HEK293 (cell line): ENCODE data around the gene TBC1D22A.
A peak's percentile ranks its signal among the peaks of the same experiment; 100 is the strongest.

Experiments used
- CTCF ChIA-PET: fragments of 350-600 bp; formaldehyde crosslinking; extraction: SDS; loops from one replicate; lab custom pipeline; 2021; ENCODE audit warnings: antibody characterized with exemption; lab: Yijun Ruan, JAX
- POLR2A ChIA-PET: fragments of 300-600 bp; formaldehyde crosslinking; extraction: SDS; loops from one replicate; lab custom pipeline; 2020; ENCODE audit warnings: antibody characterized with exemption, inconsistent platforms; lab: Yijun Ruan, JAX
- H3K27ac ChIP-seq: fragments of 200-500 bp; sonication (Bioruptor generic); 2 replicates; pipeline ENCODE4 v1.5.1; 2014; ENCODE audit warnings: low read depth, low read length, control low read depth, inconsistent platforms; ENCODE audit errors: extremely low read depth
- H3K36me3 ChIP-seq, 2 experiments: fragments of 200-500 bp in 1 of 2; sonication (Bioruptor generic) in 1 of 2; 1 replicate in 1 of 2; 2 replicates in 1 of 2; pipeline ENCODE4 v1.5.1; 2014 to 2017; ENCODE audit warnings: inconsistent platforms in 2 of 2, low read length in 2 of 2; ENCODE audit not compliant: control insufficient read depth in 2 of 2, insufficient read depth in 1 of 2
- H3K4me1 ChIP-seq: fragments of 200-500 bp; sonication (Bioruptor generic); 2 replicates; pipeline ENCODE4 v1.5.1; 2014; ENCODE audit warnings: mild to moderate bottlenecking, low read length, inconsistent platforms; ENCODE audit not compliant: control insufficient read depth, insufficient read depth
- H3K4me3 ChIP-seq: 2 replicates; pipeline ENCODE4 v1.5.1; 2011; ENCODE audit warnings: low read depth, mild to moderate bottlenecking, control low read depth, low read length, moderate library complexity
- H3K9me3 ChIP-seq: fragments of 200-500 bp; sonication (Bioruptor generic); 2 replicates; pipeline ENCODE4 v1.5.1; 2014; ENCODE audit warnings: low read depth, low read length, inconsistent platforms; ENCODE audit not compliant: control insufficient read depth, insufficient read depth
- GLI4 ChIP-seq: fragments of 450-650 bp; formaldehyde crosslinking; IDR thresholded peaks from 2 replicates; pipeline ENCODE4 v1.5.1; 2016; ENCODE audit warnings: missing biosample characterization, missing genetic modification characterization
- KLF1 ChIP-seq: fragments of 450-650 bp; formaldehyde crosslinking; IDR thresholded peaks from 2 replicates; pipeline ENCODE4 v1.5.1; 2016; ENCODE audit warnings: missing biosample characterization, missing genetic modification characterization
- MEIS1 ChIP-seq: sonication (generic); formaldehyde crosslinking; IDR thresholded peaks from 2 replicates; pipeline ENCODE4 v1.8.1; 2022; ENCODE audit warnings: missing genetic modification reagents, mild to moderate bottlenecking, borderline replicate concordance
- MYNN ChIP-seq: fragments of 450-650 bp; formaldehyde crosslinking; IDR thresholded peaks from 2 replicates; pipeline ENCODE4 v1.5.1; 2016; ENCODE audit warnings: missing biosample characterization, missing genetic modification characterization, borderline replicate concordance
- MZF1 ChIP-seq: fragments of 450-650 bp; formaldehyde crosslinking; IDR thresholded peaks from 2 replicates; pipeline ENCODE4 v1.5.1; 2017; ENCODE audit warnings: missing biosample characterization, missing genetic modification characterization, borderline replicate concordance
- WT1 ChIP-seq: fragments of 450-650 bp; formaldehyde crosslinking; IDR thresholded peaks from 2 replicates; pipeline ENCODE4 v1.5.1; 2016; ENCODE audit warnings: missing biosample characterization, missing genetic modification characterization
- YY1 ChIP-seq: fragments of 450-650 bp; formaldehyde crosslinking; IDR thresholded peaks from 2 replicates; pipeline ENCODE4 v1.5.1; 2018; ENCODE audit warnings: missing biosample characterization, missing genetic modification characterization
- ZEB2 ChIP-seq: fragments of 450-650 bp; formaldehyde crosslinking; IDR thresholded peaks from 2 replicates; pipeline ENCODE4 v1.5.1; 2016; ENCODE audit warnings: missing biosample characterization, missing genetic modification characterization
- ZFP3 ChIP-seq: fragments of 450-650 bp; formaldehyde crosslinking; IDR thresholded peaks from 2 replicates; pipeline ENCODE4 v1.5.1; 2016; ENCODE audit warnings: low read depth, missing biosample characterization, missing genetic modification characterization
- ZNF121 ChIP-seq: fragments of 450-650 bp; formaldehyde crosslinking; IDR thresholded peaks from 2 replicates; pipeline ENCODE4 v1.5.1; 2016; ENCODE audit warnings: missing biosample characterization, missing genetic modification characterization
- ZNF132 ChIP-seq: fragments of 450-650 bp; formaldehyde crosslinking; IDR thresholded peaks from 2 replicates; pipeline ENCODE4 v1.5.1; 2017; ENCODE audit warnings: missing biosample characterization, missing genetic modification characterization, borderline replicate concordance
- ZNF138 ChIP-seq: fragments of 450-650 bp; formaldehyde crosslinking; IDR thresholded peaks from 2 replicates; pipeline ENCODE4 v1.5.1; 2016; ENCODE audit warnings: missing biosample characterization, missing genetic modification characterization, borderline replicate concordance
- ZNF140 ChIP-seq: fragments of 450-650 bp; formaldehyde crosslinking; IDR thresholded peaks from 2 replicates; pipeline ENCODE4 v1.5.1; 2016; ENCODE audit warnings: missing biosample characterization, missing genetic modification characterization
- ZNF202 ChIP-seq: fragments of 450-650 bp; formaldehyde crosslinking; IDR thresholded peaks from 2 replicates; pipeline ENCODE4 v1.5.1; 2016; ENCODE audit warnings: missing biosample characterization, missing genetic modification characterization, borderline replicate concordance
- ZNF214 ChIP-seq: fragments of 450-650 bp; formaldehyde crosslinking; IDR thresholded peaks from 2 replicates; pipeline ENCODE4 v1.5.1; 2017; ENCODE audit warnings: missing biosample characterization, mild to moderate bottlenecking, missing genetic modification characterization, borderline replicate concordance
- ZNF510 ChIP-seq: fragments of 450-650 bp; formaldehyde crosslinking; IDR thresholded peaks from 2 replicates; pipeline ENCODE4 v1.5.1; 2018; ENCODE audit warnings: mild to moderate bottlenecking, missing genetic modification characterization, missing biosample characterization; ENCODE audit not compliant: insufficient replicate concordance
- ZNF529 ChIP-seq: fragments of 450-650 bp; formaldehyde crosslinking; IDR thresholded peaks from 2 replicates; pipeline ENCODE4 v1.5.1; 2017; ENCODE audit warnings: missing genetic modification characterization, missing biosample characterization; ENCODE audit not compliant: insufficient replicate concordance
- ZNF623 ChIP-seq: fragments of 450-650 bp; formaldehyde crosslinking; IDR thresholded peaks from 2 replicates; pipeline ENCODE4 v1.5.1; 2016; ENCODE audit warnings: missing biosample characterization, missing genetic modification characterization
- ZNF660 ChIP-seq: fragments of 450-650 bp; IDR thresholded peaks from 2 replicates; pipeline ENCODE4 v1.5.1; 2018; ENCODE audit warnings: missing biosample characterization, mild to moderate bottlenecking, missing genetic modification characterization
- ZNF747 ChIP-seq: fragments of 450-650 bp; formaldehyde crosslinking; IDR thresholded peaks from 2 replicates; pipeline ENCODE4 v1.5.1; 2016; ENCODE audit warnings: missing biosample characterization, missing genetic modification characterization
- ZNF776 ChIP-seq: fragments of 450-650 bp; formaldehyde crosslinking; IDR thresholded peaks from 2 replicates; pipeline ENCODE4 v1.5.0; 2017; ENCODE audit warnings: missing biosample characterization, missing genetic modification characterization, borderline replicate concordance
- TF ChIP-seq, protein P1 (sequence below): fragments of 450-650 bp; formaldehyde crosslinking; IDR thresholded peaks from 2 replicates; pipeline ENCODE4 v1.5.1; 2017; ENCODE audit warnings: missing biosample characterization, missing genetic modification characterization
- TF ChIP-seq, protein P2 (sequence below): fragments of 450-650 bp; formaldehyde crosslinking; IDR thresholded peaks from 2 replicates; pipeline ENCODE4 v1.5.1; 2016; ENCODE audit warnings: missing biosample characterization, missing genetic modification characterization
- TF ChIP-seq, protein P3 (sequence below): fragments of 450-650 bp; formaldehyde crosslinking; IDR thresholded peaks from 2 replicates; pipeline ENCODE4 v1.5.1; 2016; ENCODE audit warnings: missing biosample characterization, missing genetic modification characterization
- TF ChIP-seq, protein P4 (sequence below): fragments of 450-650 bp; formaldehyde crosslinking; IDR thresholded peaks from 2 replicates; pipeline ENCODE4 v1.5.1; 2016; ENCODE audit warnings: missing biosample characterization, missing genetic modification characterization
- TF ChIP-seq, protein P5 (sequence below): fragments of 450-650 bp; formaldehyde crosslinking; IDR thresholded peaks from 2 replicates; pipeline ENCODE4 v1.5.1; 2016; ENCODE audit warnings: missing biosample characterization, missing genetic modification characterization

Gene TBC1D22A

DNA sequence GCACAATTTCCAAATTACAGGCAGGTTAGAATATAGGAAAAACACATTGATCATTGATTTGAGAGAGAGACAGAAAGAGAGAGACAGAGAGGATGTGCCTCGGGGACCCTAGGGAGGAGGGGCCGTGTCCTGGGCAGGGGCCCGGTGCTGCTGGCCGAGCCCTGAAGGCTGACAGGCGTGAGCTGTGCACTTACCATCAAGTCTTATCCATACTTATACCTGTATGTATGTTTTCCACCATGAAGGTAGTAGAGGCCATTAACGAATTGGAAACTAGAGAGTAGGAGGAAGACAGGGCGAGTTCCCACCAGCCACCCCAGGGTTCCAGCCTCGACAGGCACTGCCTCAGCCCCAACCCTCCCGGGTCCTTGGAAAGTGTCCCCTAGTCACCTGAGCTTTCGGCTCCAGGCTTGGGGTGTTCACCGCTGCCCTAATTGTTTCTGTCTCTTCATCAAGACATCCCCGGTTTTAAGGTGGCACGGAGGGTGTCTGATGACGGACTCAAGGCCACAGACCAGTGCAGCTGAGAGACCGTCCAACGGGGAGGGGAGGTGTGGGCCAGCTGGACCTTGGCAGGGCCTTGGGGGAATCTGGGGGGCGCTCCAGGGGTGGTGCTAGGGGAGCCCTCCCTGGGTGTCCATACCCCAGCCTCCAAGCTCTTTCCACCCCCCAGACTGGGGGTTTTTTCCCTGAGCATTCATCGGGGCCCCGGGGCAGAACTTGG is 431.3 kb downstream of the TBC1D22A start (continued):
- no peak for TF ChIP-seq ZNF510
- TF ChIP-seq ZNF140, result no peak
- no peak for TF ChIP-seq YY1
- no peak for TF ChIP-seq ZNF660 (tag by site-specific recombination)
- TF ChIP-seq, protein P1, sequence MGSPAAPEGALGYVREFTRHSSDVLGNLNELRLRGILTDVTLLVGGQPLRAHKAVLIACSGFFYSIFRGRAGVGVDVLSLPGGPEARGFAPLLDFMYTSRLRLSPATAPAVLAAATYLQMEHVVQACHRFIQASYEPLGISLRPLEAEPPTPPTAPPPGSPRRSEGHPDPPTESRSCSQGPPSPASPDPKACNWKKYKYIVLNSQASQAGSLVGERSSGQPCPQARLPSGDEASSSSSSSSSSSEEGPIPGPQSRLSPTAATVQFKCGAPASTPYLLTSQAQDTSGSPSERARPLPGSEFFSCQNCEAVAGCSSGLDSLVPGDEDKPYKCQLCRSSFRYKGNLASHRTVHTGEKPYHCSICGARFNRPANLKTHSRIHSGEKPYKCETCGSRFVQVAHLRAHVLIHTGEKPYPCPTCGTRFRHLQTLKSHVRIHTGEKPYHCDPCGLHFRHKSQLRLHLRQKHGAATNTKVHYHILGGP (tag by site-specific recombination), result no peak
- TF ChIP-seq, protein P2, sequence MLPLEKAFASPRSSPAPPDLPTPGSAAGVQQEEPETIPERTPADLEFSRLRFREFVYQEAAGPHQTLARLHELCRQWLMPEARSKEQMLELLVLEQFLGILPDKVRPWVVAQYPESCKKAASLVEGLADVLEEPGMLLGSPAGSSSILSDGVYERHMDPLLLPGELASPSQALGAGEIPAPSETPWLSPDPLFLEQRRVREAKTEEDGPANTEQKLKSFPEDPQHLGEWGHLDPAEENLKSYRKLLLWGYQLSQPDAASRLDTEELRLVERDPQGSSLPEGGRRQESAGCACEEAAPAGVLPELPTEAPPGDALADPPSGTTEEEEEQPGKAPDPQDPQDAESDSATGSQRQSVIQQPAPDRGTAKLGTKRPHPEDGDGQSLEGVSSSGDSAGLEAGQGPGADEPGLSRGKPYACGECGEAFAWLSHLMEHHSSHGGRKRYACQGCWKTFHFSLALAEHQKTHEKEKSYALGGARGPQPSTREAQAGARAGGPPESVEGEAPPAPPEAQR, result no peak

DNA sequence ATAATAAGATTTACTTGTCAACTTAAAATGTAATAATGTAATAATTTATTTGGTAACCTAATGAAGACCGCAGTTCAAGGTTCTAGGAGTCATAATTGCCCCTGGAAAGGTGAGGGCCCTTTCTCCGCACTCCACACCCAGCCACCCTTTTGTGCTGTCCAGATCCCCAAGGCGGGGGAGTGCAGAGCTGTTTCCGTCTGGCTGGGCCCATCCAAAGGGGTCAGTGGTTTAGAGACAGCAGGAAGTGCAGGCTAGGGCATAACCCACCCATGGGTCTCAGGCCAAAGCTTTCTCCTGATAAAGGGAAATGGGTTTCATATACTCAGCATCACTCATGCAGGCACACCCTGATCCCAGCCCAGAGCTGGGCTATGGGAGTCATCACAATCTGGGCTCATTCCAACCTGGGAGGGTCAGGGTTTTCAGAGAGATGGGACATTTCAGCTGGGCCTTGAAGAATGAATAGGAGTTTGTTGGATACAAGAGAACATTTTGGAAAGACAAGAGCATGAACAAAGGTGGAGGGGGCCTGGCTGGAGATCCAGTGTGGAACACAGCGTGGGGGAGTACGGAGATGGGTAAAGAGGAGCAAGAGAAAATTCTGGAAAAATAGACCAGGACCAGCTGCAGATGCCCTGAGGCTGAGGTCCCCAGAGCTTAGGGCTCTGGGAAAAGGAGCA is 432.2 kb downstream of the TBC1D22A start:
- no peak overlapping the region for H3K27ac ChIP-seq
- ChIA-PET POLR2A (no interaction called here), CTCF (interaction anchor here (0.7 kb wide), 1 partner anchor 148 kb away, joined by 3 read pairs; no protein-coding TSS in a partner anchor)
- no peaks in the 10 kb centered on the region for H3K4me1 ChIP-seq
- H3K4me3 ChIP-seq, result no peak overlapping the region
- H3K36me3 ChIP-seq, result no peaks in the 10 kb centered on the region
- TF ChIP-seq ZFP3 (tag by site-specific recombination), result peak; percentile 69
- 0 out of 2 replicates have a peak, but pooled peaks have one; percentile 13 for TF ChIP-seq KLF1 (tag by site-specific recombination)
- TF ChIP-seq GLI4, result no peak
- H3K9me3 ChIP-seq, result no peaks in the 10 kb centered on the region

DNA sequence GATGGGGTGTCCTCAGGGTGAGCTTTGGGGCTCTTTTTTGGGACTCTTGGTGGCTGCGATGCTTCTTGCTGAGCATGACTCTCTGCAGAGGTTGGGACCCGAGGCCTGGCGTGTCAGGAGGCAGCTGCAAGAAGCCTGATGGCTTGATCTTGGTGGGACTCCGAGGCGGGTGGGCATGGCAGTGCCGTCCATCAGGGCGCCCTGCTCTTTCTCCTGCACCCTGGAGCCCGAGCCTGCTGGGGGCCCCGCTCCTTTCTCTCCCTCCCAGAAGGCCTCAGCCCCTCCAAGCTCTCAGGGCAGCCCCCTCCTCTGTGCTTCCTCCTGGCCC is 432.7 kb downstream of the TBC1D22A start:
- H3K9me3 ChIP-seq, result no peaks in the 10 kb centered on the region
- POLR2A ChIA-PET, result no interaction called here
- H3K36me3 ChIP-seq, result no peaks in the 10 kb centered on the region
- CTCF ChIA-PET, result no interaction called here
- H3K27ac ChIP-seq, result no peak overlapping the region
- no peaks in the 10 kb centered on the region for H3K4me1 ChIP-seq
- H3K4me3 ChIP-seq, result no peak overlapping the region
- TF ChIP-seq ZNF510 (no peak), ZNF138 (no peak), ZNF747 (tag by site-specific recombination) (no peak), MZF1 (no peak), ZNF132 (no peak), ZNF202 (tag by site-specific recombination) (no peak), ZEB2 (tag by site-specific recombination) (no peak), ZNF214 (tag by site-specific recombination) (no peak), ZNF623 (tag by site-specific recombination) (no peak), MYNN (no peak), WT1 (tag by site-specific recombination) (no peak), MEIS1 (CRISPR knock-in tag) (no peak), ZNF121 (no peak), ZNF776 (tag by site-specific recombination) (no peak), ZNF529 (tag by site-specific recombination) (no peak)
- TF ChIP-seq, protein P3, sequence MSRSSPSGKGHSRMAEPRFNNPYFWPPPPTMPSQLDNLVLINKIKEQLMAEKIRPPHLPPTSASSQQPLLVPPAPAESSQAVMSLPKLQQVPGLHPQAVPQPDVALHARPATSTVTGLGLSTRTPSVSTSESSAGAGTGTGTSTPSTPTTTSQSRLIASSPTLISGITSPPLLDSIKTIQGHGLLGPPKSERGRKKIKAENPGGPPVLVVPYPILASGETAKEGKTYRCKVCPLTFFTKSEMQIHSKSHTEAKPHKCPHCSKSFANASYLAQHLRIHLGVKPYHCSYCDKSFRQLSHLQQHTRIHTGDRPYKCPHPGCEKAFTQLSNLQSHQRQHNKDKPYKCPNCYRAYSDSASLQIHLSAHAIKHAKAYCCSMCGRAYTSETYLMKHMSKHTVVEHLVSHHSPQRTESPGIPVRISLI (tag by site-specific recombination), result no peak
- TF ChIP-seq, protein P4, sequence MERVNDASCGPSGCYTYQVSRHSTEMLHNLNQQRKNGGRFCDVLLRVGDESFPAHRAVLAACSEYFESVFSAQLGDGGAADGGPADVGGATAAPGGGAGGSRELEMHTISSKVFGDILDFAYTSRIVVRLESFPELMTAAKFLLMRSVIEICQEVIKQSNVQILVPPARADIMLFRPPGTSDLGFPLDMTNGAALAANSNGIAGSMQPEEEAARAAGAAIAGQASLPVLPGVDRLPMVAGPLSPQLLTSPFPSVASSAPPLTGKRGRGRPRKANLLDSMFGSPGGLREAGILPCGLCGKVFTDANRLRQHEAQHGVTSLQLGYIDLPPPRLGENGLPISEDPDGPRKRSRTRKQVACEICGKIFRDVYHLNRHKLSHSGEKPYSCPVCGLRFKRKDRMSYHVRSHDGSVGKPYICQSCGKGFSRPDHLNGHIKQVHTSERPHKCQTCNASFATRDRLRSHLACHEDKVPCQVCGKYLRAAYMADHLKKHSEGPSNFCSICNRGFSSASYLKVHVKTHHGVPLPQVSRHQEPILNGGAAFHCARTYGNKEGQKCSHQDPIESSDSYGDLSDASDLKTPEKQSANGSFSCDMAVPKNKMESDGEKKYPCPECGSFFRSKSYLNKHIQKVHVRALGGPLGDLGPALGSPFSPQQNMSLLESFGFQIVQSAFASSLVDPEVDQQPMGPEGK (tag by site-specific recombination), result no peak
- TF ChIP-seq, protein P5, sequence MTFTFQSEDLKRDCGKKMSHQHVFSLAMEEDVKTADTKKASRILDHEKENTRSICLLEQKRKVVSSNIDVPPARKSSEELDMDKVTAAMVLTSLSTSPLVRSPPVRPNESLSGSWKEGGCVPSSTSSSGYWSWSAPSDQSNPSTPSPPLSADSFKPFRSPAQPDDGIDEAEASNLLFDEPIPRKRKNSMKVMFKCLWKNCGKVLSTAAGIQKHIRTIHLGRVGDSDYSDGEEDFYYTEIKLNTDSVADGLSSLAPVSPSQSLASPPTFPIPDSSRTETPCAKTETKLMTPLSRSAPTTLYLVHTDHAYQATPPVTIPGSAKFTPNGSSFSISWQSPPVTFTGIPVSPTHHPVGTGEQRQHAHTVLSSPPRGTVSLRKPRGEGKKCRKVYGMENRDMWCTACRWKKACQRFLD, result no peak
